Epithelial cell of esophagus (primary cell): ENCODE measurements around the gene HTT.

Source experiments
- DNase-seq: peaks from one replicate; pipeline ENCODE4 v3.0.0; 2010; ENCODE audit warnings: low read depth
- H3K4me3 ChIP-seq: 2 replicates; pipeline ENCODE4 v1.5.1; 2011; ENCODE audit warnings: mild to moderate bottlenecking, low read length, control low read depth
- CTCF ChIP-seq: IDR thresholded peaks from 2 replicates; pipeline ENCODE4 v1.5.1; 2011; ENCODE audit warnings: low read depth, mild to moderate bottlenecking, low read length, control low read depth, inconsistent platforms; ENCODE audit not compliant: insufficient read depth; ENCODE audit errors: missing control alignments

HTT gene

GRCh38 chr4:3200423-3201090 is 126.1 kb downstream of the HTT start:
- H3K4me3 ChIP-seq = no peak overlapping the region
- DNase-seq = no peak
- TF ChIP-seq CTCF = no peak

- no peak for DNase-seq
- no peak overlapping the region for H3K4me3 ChIP-seq
- TF ChIP-seq CTCF = no peak
These were observed 127.5 kb downstream of the HTT start for GRCh38 chr4:3201718-3202702.

- H3K4me3 ChIP-seq = no peak overlapping the region
- no peak for DNase-seq
- TF ChIP-seq CTCF = no peak
These were observed 128.6 kb downstream of the HTT start for GRCh38 chr4:3202836-3203820.

GRCh38 chr4:3203971-3204431 is 129.5 kb downstream of the HTT start:
- DNase-seq = peak; percentile 9
- no peak for TF ChIP-seq CTCF
- no peak overlapping the region for H3K4me3 ChIP-seq

GRCh38 chr4:3205995-3206394 is 131.5 kb downstream of the HTT start:
- H3K4me3 ChIP-seq = no peak overlapping the region
- no peak for TF ChIP-seq CTCF
- DNase-seq = no peak

GRCh38 chr4:3206439-3207100 is 132.1 kb downstream of the HTT start:
- DNase-seq = no peak
- no peak for TF ChIP-seq CTCF
- no peak overlapping the region for H3K4me3 ChIP-seq
